ENCODE measurements around the gene CDYL.
A peak's percentile ranks its signal among the peaks of the same experiment; 100 is the strongest.
"Not testable (repeated sequence)": the region's sequence is repeated elsewhere in the genome, so short reads cannot be mapped to it uniquely, and the experiment has no call there.

CDYL gene

DNA sequence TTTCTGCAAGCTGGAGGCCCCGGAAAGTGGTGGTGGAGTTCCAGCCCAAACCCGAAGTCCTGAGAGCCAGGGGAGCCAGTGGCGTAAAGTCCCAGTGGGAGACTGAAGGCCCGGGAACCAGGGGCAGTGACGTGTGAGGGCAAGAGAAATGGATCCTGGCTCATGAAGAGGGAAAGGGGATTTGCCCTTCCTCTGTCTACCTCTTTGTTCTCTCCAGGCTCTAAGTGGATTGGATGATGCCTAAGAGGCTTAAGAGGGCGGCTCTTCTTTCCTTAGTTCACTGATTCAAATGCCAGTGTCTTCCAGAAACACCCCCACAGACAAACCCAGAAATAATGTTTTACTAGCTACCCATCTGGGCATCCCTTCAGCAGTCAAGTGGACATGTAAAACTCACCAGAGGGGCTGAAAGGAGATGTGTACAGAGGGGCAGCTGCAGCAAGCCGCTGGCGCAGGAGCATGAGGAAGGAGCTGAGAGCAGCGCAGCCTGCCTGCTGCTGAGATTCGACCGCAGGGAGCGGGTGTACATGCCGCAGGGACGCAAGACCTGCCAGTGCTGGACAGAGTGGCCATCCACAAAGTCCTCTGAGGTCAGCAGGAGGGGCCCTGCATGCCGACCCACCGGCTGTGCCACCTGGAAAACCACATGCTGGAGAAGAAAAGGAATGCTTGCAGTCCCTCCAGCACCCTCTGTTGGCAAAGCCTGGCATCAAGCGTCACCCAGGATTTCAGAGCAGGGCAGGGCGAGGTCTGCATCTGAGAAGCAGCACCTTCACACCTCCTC lies 29.5 kb downstream of the CDYL start:
- peak; percentile 21 for DNase-seq

DNA sequence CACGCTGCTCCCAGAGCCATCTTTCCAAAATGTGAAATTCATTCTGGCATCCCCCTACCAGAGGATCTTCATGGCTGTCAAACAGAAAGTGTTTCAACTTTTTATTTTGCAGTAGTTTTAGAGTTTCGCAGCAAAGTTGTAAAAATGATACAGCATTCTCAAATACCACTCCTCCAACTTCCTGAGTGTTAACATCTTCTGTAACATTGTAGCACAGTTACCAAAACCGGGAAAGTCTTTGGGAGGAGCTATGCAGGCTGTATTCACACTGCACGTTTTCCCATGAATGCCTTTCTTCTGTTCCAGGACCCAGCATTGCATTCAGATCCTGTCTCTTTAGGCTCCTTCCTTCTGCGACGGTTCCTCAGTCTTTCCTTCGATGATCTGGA lies 30.1 kb downstream of the CDYL start:
- no peak for DNase-seq

GRCh38 chr6:4806791-4807190 lies 30.6 kb downstream of the CDYL start:
- DNase-seq = no peak

DNA sequence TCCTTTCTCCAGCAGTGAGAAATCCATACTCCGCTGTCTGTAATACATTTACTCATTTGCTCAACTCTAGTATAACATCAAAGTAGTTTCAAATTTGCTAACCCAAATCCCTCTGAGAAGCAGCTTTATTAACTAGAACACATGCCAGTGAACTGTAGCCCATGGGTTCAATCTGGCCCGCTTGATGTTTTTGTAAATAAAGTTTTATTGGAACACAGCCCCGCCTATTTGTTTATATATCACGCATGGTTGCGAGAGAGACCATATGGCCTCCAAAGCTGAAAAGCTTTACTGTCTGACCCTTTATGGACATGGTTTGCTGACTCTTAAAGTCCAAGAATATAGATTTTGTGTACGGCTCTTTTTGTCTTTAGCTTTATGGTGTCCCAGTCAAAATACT lies 32.2 kb downstream of the CDYL start:
- DNase-seq = no peak

GRCh38 chr6:4809999-4810918 lies 34.1 kb downstream of the CDYL start:
- no peak for DNase-seq

- DNase-seq = no peak
Observed at GRCh38 chr6:4812068-4812467, 35.9 kb downstream of the CDYL start.

DNA sequence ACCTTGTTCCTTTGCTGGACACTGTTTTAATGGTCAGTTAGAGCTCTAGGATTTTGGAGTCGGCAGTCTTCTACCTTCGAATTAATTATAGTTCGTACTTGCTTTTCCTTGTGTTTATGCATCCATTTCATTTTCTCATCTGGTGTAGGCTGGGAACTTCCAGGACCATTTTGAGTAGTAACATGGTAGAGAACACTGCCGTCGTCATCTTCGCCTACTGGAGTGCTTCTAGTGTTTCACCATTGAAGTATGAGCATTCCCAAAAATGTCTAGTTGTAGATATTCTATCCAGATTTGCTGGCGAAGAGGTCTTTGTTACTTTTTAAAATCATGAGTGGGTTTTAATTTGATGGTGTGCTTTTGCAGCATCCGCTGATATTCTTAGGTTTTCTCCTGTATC lies 36.9 kb downstream of the CDYL start:
- no peak for DNase-seq

- no peak for DNase-seq
Observed at GRCh38 chr6:4814212-4814611, 38.0 kb downstream of the CDYL start.

DNA sequence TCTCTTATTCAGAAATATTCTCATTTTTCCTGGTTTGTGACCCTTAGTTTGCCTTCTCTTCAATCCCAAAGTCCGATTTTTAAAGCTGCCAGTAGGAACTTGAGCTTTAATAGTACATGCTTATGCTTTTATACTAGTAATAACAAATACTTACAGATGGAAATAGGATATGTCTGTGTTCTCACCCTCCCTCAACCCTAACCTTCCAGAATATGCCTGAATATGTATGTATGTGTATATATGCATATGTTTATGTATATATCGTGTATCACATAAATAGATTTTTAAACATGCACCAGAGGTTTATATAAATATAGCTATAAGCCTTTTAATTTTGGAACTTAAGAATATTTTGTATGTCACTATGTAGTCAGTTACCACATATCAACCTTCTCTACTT lies 38.8 kb downstream of the CDYL start:
- DNase-seq = no peak

- DNase-seq = no peak
Observed at GRCh38 chr6:4815584-4815983, 39.4 kb downstream of the CDYL start.

GRCh38 chr6:4816904-4817303 lies 40.7 kb downstream of the CDYL start:
- DNase-seq = no peak

DNA sequence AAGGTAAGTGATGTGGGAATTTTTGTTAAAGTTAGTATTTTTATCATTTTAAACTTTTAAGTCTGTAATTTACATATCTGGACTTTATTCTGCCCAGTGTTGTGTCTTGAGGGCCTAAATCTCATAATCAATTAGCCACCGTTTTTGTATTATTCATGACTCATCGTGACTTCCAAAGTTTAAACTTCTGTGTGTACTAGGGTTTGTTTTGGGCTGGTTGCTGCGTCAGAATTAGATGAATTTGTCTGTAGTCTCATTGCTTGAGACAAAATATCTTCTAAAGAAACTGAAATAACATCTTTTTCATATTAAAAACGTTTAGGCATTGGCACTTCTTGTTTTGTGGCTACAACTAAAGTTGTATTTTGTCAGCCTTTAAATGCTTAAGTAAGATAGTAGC lies 41.3 kb downstream of the CDYL start:
- no peak for DNase-seq

DNA sequence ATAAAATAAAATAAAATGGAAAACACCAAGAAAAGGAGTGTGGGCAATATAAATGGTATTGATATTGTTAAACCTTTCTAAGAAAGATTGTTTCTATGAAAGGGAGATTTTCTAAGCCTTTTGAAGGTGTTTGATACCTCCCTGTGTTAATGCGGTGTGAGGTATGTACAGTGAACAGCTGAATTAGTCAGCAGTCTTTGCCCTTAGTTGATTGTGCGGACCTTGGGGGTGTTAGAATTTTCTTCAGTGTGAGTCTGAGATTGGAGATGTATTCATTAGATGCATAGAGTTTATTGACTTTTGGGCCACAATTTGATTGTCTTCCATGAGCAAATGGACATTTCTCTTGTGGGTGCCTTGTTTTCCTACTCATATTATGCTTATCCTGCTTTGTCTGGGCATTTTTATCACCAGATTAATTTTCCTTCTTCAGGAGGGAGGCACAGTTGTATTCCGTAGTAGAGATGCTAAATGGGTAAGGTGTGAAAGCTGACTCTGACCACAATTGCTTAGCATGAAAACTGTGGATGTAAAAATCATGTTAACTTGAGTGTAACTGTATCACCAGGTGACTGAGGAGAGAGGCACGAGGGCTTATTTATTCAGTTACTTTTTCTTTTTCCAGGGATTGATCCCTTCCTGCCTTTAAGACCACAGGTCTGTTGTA lies 42.2 kb downstream of the CDYL start:
- DNase-seq = no peak

GRCh38 chr6:4819706-4820283 lies 43.6 kb downstream of the CDYL start:
- no peak for DNase-seq

- no peak for DNase-seq
Observed at GRCh38 chr6:4820704-4821276, 44.6 kb downstream of the CDYL start.

DNA sequence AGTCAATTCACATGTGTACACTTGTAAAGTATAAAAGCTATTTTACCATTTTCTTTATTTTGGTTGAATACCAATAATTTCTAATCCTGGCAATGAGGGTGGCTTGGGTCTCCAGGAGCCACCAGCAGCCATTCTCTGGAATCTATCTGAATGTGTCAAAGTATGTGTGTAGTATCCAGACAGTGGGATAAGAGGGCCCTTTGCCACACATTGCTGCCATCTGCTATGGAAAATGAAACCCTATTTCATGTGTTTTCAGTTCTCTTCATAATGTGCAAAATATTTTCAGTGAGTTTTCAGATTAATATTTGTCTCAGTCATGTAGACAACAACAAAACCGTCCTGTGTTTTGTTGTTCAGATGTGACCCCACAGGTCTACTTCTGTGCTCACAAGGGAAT lies 46.3 kb downstream of the CDYL start:
- no peak for DNase-seq

- no peak for DNase-seq
Observed at GRCh38 chr6:4828187-4828698, 52.0 kb downstream of the CDYL start.

GRCh38 chr6:4829089-4829488 lies 52.9 kb downstream of the CDYL start:
- no peak for DNase-seq

DNA sequence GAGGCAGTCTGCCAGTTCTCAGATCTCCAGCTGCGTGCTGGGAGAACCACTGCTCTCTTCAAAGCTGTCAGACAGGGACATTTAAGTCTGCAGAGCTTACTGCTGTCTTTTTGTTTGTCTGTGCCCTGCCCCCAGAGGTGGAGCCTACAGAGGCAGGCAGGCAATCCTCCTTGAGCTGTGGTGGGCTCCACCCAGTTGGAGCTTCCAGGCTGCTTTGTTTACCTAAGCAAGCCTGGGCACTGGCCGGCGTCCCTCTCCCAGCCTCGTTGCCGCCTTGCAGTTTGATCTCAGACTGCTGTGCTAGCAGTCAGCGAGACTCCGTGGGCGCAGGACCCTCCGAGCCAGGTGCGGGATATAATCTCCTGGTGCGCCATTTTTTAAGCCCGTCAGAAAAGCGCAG lies 59.3 kb downstream of the CDYL start:
- not testable (repeated sequence) for DNase-seq

DNA sequence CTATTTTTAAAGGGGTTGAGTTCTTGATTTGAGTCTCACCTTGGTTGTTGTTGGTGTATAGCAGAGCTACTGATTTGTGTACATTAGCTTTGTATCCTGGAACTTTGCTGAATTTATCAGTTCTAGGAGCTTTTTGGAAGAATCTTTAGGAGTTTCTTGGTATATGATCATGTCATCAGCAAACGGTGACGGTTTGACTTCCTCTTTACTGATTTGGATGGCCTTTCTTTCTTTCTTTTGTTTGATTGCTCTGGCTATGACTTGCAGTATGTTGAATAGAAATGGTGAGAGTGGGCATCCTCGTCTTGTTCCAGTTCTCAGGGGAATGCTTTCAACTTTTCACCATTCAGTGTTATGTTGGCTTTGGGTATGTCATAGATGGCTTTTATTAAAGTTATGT lies 64.0 kb downstream of the CDYL start:
- no peak for DNase-seq

DNA sequence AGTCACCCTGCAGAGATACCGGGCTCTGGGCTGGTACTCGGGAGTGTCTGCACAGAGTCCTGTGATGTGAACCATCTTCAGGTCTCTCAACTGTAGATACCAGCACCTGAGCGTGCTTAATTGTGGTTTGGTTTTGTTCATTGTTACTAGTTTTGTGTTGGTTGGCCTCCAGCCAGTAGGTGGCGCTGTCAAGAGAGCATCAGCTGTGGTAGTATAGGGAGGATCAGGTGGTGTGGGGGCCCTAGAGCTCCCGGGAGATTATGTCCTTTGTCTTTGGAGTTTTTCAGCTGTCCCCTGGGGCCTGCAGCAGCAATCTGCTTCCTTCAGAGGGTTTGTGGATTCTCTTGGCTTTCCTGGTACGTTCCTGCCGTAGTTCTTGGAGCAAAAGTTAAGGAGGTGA lies 67.9 kb downstream of the CDYL start:
- no peak for DNase-seq

DNA sequence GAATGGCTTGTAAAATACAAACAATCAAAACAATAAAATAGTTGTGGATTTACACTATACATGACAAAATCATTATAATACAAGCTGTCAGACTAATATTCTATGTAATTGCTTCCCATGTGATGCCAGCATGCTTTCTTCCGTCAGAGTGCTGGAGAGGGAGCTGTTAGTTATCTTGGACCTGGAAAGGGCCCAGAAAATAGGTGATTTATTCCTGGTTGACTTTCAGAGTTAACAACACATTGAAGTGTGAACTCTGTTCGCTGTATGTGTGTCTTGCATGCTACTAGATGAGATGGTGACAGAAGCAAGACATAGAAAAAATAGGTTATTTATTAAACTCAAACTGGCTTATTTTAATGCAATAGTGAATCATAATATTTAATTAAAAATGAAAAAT lies 70.2 kb downstream of the CDYL start:
- no peak for DNase-seq

All from CD4-positive, alpha-beta T cell treated with Interleukin-21 for 1 hour (primary cell).